ENCODE results near the gene ZNF277. TPM values are rescaled to one million over a fixed set of nuclear protein-coding genes. Genes with fewer than 3 reads are reported as not detected.

ZNF277 gene
- total RNA-seq, 1 donor from 2014 or later = 25.9 TPM

DNA sequence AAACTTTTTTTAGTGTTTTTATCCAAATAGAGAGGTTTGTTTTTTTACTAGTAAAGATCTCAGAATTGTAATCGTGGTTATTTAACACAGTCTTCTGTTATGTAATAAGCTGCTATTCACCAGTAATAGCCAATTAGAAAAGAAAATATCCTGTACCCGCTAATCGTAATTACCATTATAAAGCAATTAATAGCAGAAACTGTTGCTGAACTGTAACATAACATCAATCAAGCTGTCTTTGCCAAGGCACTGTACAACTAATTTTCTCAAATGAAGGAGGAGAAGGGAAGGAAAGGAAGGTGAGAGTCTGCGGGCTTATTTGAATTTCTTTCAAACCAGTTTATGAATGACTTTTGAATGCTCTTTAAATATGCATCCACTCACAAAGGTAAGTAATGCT, 9.3 kb downstream of the ZNF277 start:
- peaks cover 3% of the 10 kb centered on the region for H3K9me3 Mint-ChIP-seq (ENCODE audit: low read depth)
- no peaks in the 10 kb centered on the region for H3K27me3 Mint-ChIP-seq
- peaks cover 4% of the 10 kb centered on the region for H3K36me3 Mint-ChIP-seq (ENCODE audit: insufficient read depth)
- H3K4me3 Mint-ChIP-seq (ENCODE audit: low read depth) = no peak overlapping the region
- TF ChIP-seq, protein P1, sequence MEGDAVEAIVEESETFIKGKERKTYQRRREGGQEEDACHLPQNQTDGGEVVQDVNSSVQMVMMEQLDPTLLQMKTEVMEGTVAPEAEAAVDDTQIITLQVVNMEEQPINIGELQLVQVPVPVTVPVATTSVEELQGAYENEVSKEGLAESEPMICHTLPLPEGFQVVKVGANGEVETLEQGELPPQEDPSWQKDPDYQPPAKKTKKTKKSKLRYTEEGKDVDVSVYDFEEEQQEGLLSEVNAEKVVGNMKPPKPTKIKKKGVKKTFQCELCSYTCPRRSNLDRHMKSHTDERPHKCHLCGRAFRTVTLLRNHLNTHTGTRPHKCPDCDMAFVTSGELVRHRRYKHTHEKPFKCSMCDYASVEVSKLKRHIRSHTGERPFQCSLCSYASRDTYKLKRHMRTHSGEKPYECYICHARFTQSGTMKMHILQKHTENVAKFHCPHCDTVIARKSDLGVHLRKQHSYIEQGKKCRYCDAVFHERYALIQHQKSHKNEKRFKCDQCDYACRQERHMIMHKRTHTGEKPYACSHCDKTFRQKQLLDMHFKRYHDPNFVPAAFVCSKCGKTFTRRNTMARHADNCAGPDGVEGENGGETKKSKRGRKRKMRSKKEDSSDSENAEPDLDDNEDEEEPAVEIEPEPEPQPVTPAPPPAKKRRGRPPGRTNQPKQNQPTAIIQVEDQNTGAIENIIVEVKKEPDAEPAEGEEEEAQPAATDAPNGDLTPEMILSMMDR (IDR thresholded peaks at IDR 0.05; ENCODE audit: unreplicated experiment) = no peak
- H3K4me1 Mint-ChIP-seq (ENCODE audit: low read depth) = peaks cover 17% of the 10 kb centered on the region
- no peak for DNase-seq (ENCODE audit: low spot score, unreplicated experiment)
- no peak overlapping the region for H3K27ac Mint-ChIP-seq

DNA sequence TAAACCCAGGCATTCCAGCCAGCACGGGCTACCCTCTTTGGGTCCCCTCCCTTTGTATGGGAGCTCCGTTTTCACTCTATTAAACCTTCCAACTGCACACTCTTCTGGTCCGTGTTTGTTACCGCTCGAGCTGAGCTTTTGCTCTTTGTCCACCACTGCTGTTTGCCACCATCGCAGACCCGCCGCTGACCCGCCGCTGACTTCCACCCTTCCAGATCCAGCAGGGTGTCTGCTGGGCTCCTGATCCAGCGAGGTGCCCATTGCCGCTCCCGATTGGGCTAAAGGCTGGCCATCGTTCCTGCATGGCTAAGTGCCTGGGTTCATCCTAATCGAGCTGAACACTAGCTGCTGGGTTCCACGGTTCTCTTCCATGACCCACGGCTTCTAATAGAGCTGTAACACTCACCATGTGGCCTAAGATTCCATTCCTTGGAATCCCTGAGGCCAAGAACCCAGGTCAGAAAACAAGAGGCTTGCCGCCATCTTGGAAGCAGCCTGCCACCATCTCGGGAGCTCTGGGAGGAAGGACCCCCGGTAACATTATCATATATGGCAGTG, 14.5 kb downstream of the ZNF277 start:
- H3K4me1 Mint-ChIP-seq (ENCODE audit: low read depth) = peaks cover under 1% of the 10 kb centered on the region
- H3K27me3 Mint-ChIP-seq = no peaks in the 10 kb centered on the region
- H3K36me3 Mint-ChIP-seq (ENCODE audit: insufficient read depth) = peaks cover 11% of the 10 kb centered on the region
- no peak overlapping the region for H3K4me3 Mint-ChIP-seq (ENCODE audit: low read depth)
- H3K27ac Mint-ChIP-seq = no peak overlapping the region
- no peak for DNase-seq (ENCODE audit: low spot score, unreplicated experiment)
- H3K9me3 Mint-ChIP-seq (ENCODE audit: low read depth) = peaks cover 3% of the 10 kb centered on the region
- TF ChIP-seq, protein P1 (IDR thresholded peaks at IDR 0.05; ENCODE audit: unreplicated experiment) = no peak

- Mint-ChIP-seq H3K27ac (no peak overlapping the region), H3K9me3 (ENCODE audit: low read depth) (no peaks in the 10 kb centered on the region), H3K36me3 (ENCODE audit: insufficient read depth) (peaks cover 7% of the 10 kb centered on the region), H3K4me1 (ENCODE audit: low read depth) (no peaks in the 10 kb centered on the region), H3K4me3 (ENCODE audit: low read depth) (no peak overlapping the region), H3K27me3 (no peaks in the 10 kb centered on the region)
- TF ChIP-seq, protein P1 (IDR thresholded peaks at IDR 0.05; ENCODE audit: unreplicated experiment) = no peak
- no peak for DNase-seq (ENCODE audit: low spot score, unreplicated experiment)
Observed at GRCh38 chr7:112223310-112223709, 16.8 kb downstream of the ZNF277 start.

GRCh38 chr7:112224186-112224585, 17.7 kb downstream of the ZNF277 start:
- Mint-ChIP-seq H3K27me3 (no peaks in the 10 kb centered on the region), H3K4me3 (ENCODE audit: low read depth) (no peak overlapping the region), H3K4me1 (ENCODE audit: low read depth) (peaks cover 2% of the 10 kb centered on the region), H3K27ac (no peak overlapping the region), H3K9me3 (ENCODE audit: low read depth) (no peaks in the 10 kb centered on the region), H3K36me3 (ENCODE audit: insufficient read depth) (peaks cover 7% of the 10 kb centered on the region)
- TF ChIP-seq, protein P1 (IDR thresholded peaks at IDR 0.05; ENCODE audit: unreplicated experiment) = no peak
- no peak for DNase-seq (ENCODE audit: low spot score, unreplicated experiment)

DNA sequence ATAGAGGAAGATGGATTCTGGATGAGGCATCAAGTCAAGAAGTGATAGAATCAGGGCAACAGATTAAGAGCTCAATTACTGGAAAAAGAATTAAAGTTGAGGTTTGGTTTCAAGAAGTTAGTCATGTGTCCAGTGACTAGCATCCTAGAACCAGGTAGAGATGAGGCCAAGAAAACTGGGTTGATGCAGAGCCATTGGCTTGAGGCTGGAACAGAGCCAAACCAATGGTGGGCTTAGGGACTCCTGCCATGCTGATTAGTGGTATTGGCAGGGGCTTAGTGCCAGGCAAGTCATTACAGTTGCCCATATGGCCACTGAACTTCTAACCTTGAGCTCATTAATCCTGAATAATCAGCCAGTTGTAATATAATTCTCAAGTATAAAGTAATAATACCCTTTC, 18.5 kb downstream of the ZNF277 start:
- Mint-ChIP-seq H3K4me3 (ENCODE audit: low read depth) (no peak overlapping the region), H3K4me1 (ENCODE audit: low read depth) (peaks cover 2% of the 10 kb centered on the region), H3K27ac (no peak overlapping the region), H3K27me3 (no peaks in the 10 kb centered on the region), H3K9me3 (ENCODE audit: low read depth) (no peaks in the 10 kb centered on the region), H3K36me3 (ENCODE audit: insufficient read depth) (peaks cover 7% of the 10 kb centered on the region)
- TF ChIP-seq, protein P1 (IDR thresholded peaks at IDR 0.05; ENCODE audit: unreplicated experiment) = no peak
- no peak for DNase-seq (ENCODE audit: low spot score, unreplicated experiment)

Data from progenitor cell of endocrine pancreas (in vitro differentiated cells).